ENCODE measurements around the gene RALGAPB.
A peak's percentile ranks its signal among the peaks of the same experiment; 100 is the strongest.
"Not testable (repeated sequence)": the region's sequence is repeated elsewhere in the genome, so short reads cannot be mapped to it uniquely, and the experiment has no call there.

RALGAPB gene

GRCh38 chr20:38447251-38447661, 25.4 kb upstream of the RALGAPB start:
- no peak for DNase-seq (ENCODE audit: low read depth)

- DNase-seq (ENCODE audit: low read depth): no peak
Observed at GRCh38 chr20:38447931-38448675, 24.5 kb upstream of the RALGAPB start.

- DNase-seq (ENCODE audit: low read depth): no peak
Observed at GRCh38 chr20:38449046-38449445, 23.6 kb upstream of the RALGAPB start.

- peak; percentile 62 for DNase-seq (ENCODE audit: low read depth)
Observed at GRCh38 chr20:38450412-38450975, 22.1 kb upstream of the RALGAPB start.

- DNase-seq (ENCODE audit: low read depth): peak; percentile 65
Observed at GRCh38 chr20:38452880-38453624, 19.6 kb upstream of the RALGAPB start.

- DNase-seq (ENCODE audit: low read depth): peak; percentile 26
Observed at GRCh38 chr20:38453941-38454340, 18.7 kb upstream of the RALGAPB start.

- no peak for DNase-seq (ENCODE audit: low read depth)
Observed at GRCh38 chr20:38454556-38455473, 17.8 kb upstream of the RALGAPB start.

GRCh38 chr20:38458314-38458713, 14.3 kb upstream of the RALGAPB start:
- DNase-seq (ENCODE audit: low read depth): no peak

- peak; percentile 79 for DNase-seq (ENCODE audit: low read depth)
Observed at GRCh38 chr20:38460040-38460623, 12.5 kb upstream of the RALGAPB start.

- DNase-seq (ENCODE audit: low read depth): not testable (repeated sequence)
Observed at GRCh38 chr20:38460631-38461030, 12.0 kb upstream of the RALGAPB start.

GRCh38 chr20:38461167-38461566, 11.5 kb upstream of the RALGAPB start:
- not testable (repeated sequence) for DNase-seq (ENCODE audit: low read depth)

GRCh38 chr20:38461569-38461968, 11.1 kb upstream of the RALGAPB start:
- DNase-seq (ENCODE audit: low read depth): not testable (repeated sequence)

- no peak for DNase-seq (ENCODE audit: low read depth)
Observed at GRCh38 chr20:38466171-38466570, 6.5 kb upstream of the RALGAPB start.

GRCh38 chr20:38466983-38467382, 5.7 kb upstream of the RALGAPB start:
- no peak for DNase-seq (ENCODE audit: low read depth)

GRCh38 chr20:38471245-38471644, 1.4 kb upstream of the RALGAPB start:
- no peak for DNase-seq (ENCODE audit: low read depth)

GRCh38 chr20:38471987-38472512, 593 bp upstream of the RALGAPB start:
- no peak for DNase-seq (ENCODE audit: low read depth)

GRCh38 chr20:38473367-38473795, 738 bp downstream of the RALGAPB start:
- no peak for DNase-seq (ENCODE audit: low read depth)

GRCh38 chr20:38477747-38478146, 5.1 kb downstream of the RALGAPB start:
- no peak for DNase-seq (ENCODE audit: low read depth)

- no peak for DNase-seq (ENCODE audit: low read depth)
Observed at GRCh38 chr20:38479596-38479995, 7.0 kb downstream of the RALGAPB start.

- DNase-seq (ENCODE audit: low read depth): no peak
Observed at GRCh38 chr20:38485041-38485440, 12.4 kb downstream of the RALGAPB start.

GRCh38 chr20:38489181-38489580, 16.5 kb downstream of the RALGAPB start:
- no peak for DNase-seq (ENCODE audit: low read depth)
